Neural cell (in vitro differentiated cells): ENCODE results near the gene MAP7D1. TPM values are rescaled to one million over a fixed set of nuclear protein-coding genes. Genes with fewer than 3 reads are reported as not detected.

Experiments
- H2AFZ ChIP-seq: fragments of 200-600, 300-800 bp; sonication (generic), shearing (Covaris generic); 2 replicates; pipeline ENCODE4 v1.6.0; 2014; ENCODE audit warnings: low read depth, mild to moderate bottlenecking, antibody characterized with exemption, low read length, moderate library complexity
- H3F3A ChIP-seq: fragments of 200-600 bp; shearing (Covaris generic); 2 replicates; pipeline ENCODE4 v1.6.1; 2016; ENCODE audit warnings: mild to moderate bottlenecking, moderate library complexity, mixed read lengths, antibody characterized with exemption, low read length; ENCODE audit not compliant: insufficient read depth, poor library complexity, severe bottlenecking
- H3K27ac ChIP-seq: fragments of 200-600, 300-800 bp; sonication (generic), shearing (Covaris generic); 2 replicates; pipeline ENCODE4 v1.5.1; 2014; ENCODE audit warnings: mild to moderate bottlenecking, low read length, moderate library complexity
- H3K27me3 ChIP-seq: fragments of 300-800, 200-600 bp; sonication (generic), shearing (Covaris generic); 2 replicates; pipeline ENCODE4 v1.6.0; 2014; ENCODE audit warnings: mild to moderate bottlenecking, low read depth, low read length, moderate library complexity; ENCODE audit not compliant: insufficient read depth
- H3K36me3 ChIP-seq: fragments of 300-800, 200-600 bp; sonication (generic), shearing (Covaris generic); 2 replicates; pipeline ENCODE4 v1.5.1; 2014; ENCODE audit warnings: mild to moderate bottlenecking, antibody characterized with exemption, low read length, moderate library complexity; ENCODE audit not compliant: insufficient read depth
- H3K4me2 ChIP-seq: fragments of 300-800, 200-600 bp; sonication (generic), shearing (Covaris generic); 2 replicates; pipeline ENCODE4 v1.6.0; 2014; ENCODE audit warnings: mild to moderate bottlenecking, low read length
- H3K4me3 ChIP-seq: fragments of 300-800, 200-600 bp; sonication (generic), shearing (Covaris generic); 2 replicates; pipeline ENCODE4 v1.5.1; 2014; ENCODE audit warnings: mild to moderate bottlenecking, low read length, moderate library complexity
- H3K79me2 ChIP-seq: fragments of 200-600 bp; shearing (Covaris generic); replicated peaks from 2 replicates; pipeline ENCODE4 v1.6.0; 2014; ENCODE audit warnings: mild to moderate bottlenecking, low read length, moderate library complexity; ENCODE audit not compliant: insufficient read depth
- H3K9ac ChIP-seq: fragments of 300-800, 200-600 bp; sonication (generic), shearing (Covaris generic); 2 replicates; pipeline ENCODE4 v1.6.1; 2016; ENCODE audit warnings: mild to moderate bottlenecking, low read length, mixed read lengths
- H3K9me2 ChIP-seq: fragments of 200-600 bp; shearing (Covaris generic); 2 replicates; pipeline ENCODE4 v1.6.1; 2016; ENCODE audit warnings: mild to moderate bottlenecking, low read length, mixed read lengths; ENCODE audit not compliant: insufficient read depth
- H3K9me3 ChIP-seq: fragments of 200-600, 300-800 bp; sonication (generic), shearing (Covaris generic); 2 replicates; pipeline ENCODE4 v1.6.1; 2016; ENCODE audit warnings: mild to moderate bottlenecking, mixed run types, low read length, moderate library complexity, mixed read lengths
- H4K20me1 ChIP-seq: fragments of 200-600 bp; shearing (Covaris generic); 2 replicates; pipeline ENCODE4 v1.6.1; 2016; ENCODE audit warnings: mild to moderate bottlenecking, mixed run types; ENCODE audit not compliant: insufficient read depth
- EP300 ChIP-seq: fragments of 450-650 bp; conservative IDR thresholded peaks from 2 replicates; pipeline ENCODE4 v1.6.1; 2014; ENCODE audit warnings: antibody characterized with exemption, mild to moderate bottlenecking, moderate library complexity; ENCODE audit not compliant: poor library complexity, severe bottlenecking
- EZH2 ChIP-seq: fragments of 200-600, 300-800 bp; shearing (Covaris generic), sonication (generic); IDR thresholded peaks from 2 replicates; pipeline ENCODE4 v1.6.1; 2014; ENCODE audit warnings: antibody characterized with exemption, low read length, borderline replicate concordance, mild to moderate bottlenecking; ENCODE audit not compliant: insufficient read depth, poor library complexity, severe bottlenecking
- MXI1 ChIP-seq: fragments of 450-650 bp; conservative IDR thresholded peaks from 2 replicates; pipeline ENCODE4 v1.6.1; 2014; ENCODE audit warnings: antibody characterized with exemption, mild to moderate bottlenecking; ENCODE audit not compliant: poor library complexity, severe bottlenecking
- POLR2AphosphoS5 ChIP-seq: IDR thresholded peaks from 2 replicates; pipeline ENCODE4 v1.6.1; 2012
- RAD21 ChIP-seq: fragments of 450-650 bp; conservative IDR thresholded peaks from 2 replicates; pipeline ENCODE4 v1.6.1; 2014; ENCODE audit warnings: antibody characterized with exemption, mild to moderate bottlenecking, moderate library complexity
- SMC3 ChIP-seq: fragments of 450-650 bp; conservative IDR thresholded peaks from 2 replicates; pipeline ENCODE4 v1.6.1; 2014; ENCODE audit warnings: antibody characterized with exemption, mild to moderate bottlenecking, moderate library complexity; ENCODE audit not compliant: poor library complexity
- TAF1 ChIP-seq: IDR thresholded peaks from 2 replicates; pipeline ENCODE4 v1.6.1; 2012; ENCODE audit warnings: low read depth
- polyA plus RNA-seq: library from polyadenylated mRNA; depleted of rRNA; stranded (reverse); fragments of >200 nt; gene quantifications from 2 replicates; pipeline ENCODE4 v1.2.3, GENCODE V29; 2014
- TF ChIP-seq, protein P1 (sequence below): IDR thresholded peaks from 2 replicates; pipeline ENCODE4 v1.6.1; 2012; ENCODE audit warnings: borderline replicate concordance
- TF ChIP-seq, protein P2 (sequence below): fragments of 450-650 bp; IDR thresholded peaks from 2 replicates; pipeline ENCODE4 v1.5.1; 2014; ENCODE audit warnings: antibody characterized with exemption, mild to moderate bottlenecking, moderate library complexity; ENCODE audit not compliant: poor library complexity, severe bottlenecking

The MAP7D1 gene
- polyA plus RNA-seq, 1 donor from 2014 or later, result 142 TPM

DNA sequence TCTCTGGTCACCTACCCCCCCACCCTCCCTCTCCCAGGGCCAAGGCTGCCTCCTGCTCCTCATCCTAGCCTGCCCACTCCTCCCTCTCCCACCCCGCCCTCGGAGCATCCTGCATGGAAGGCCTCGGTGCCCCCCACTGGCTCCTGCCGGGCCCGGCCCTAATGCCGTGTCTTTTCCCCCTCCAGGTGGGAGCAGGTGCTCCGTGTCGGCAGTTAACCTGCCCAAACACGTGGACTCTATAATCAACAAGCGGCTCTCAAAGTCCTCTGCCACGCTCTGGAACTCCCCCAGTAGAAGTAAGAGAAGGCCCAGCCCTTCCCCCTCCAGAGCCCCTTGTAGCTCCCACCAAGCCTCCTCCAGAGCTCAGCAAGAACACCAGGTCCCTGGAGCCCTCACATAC, 18.8 kb downstream of the MAP7D1 start:
- Histone ChIP-seq H4K20me1 (peaks cover 8% of the 10 kb centered on the region), H3K36me3 (peaks cover 7% of the 10 kb centered on the region), H3K9ac (no peak overlapping the region), H3K4me2 (no peak overlapping the region), H3K27ac (no peak overlapping the region), H3K4me3 (peak overlapping the region; percentile 13), H3K9me3 (no peaks in the 10 kb centered on the region), H3K27me3 (no peaks in the 10 kb centered on the region), H2AFZ (no peak overlapping the region), H3F3A (no peaks in the 10 kb centered on the region), H3K79me2 (peaks cover 4% of the 10 kb centered on the region), H3K9me2 (no peaks in the 10 kb centered on the region)
- TF ChIP-seq EZH2 (no peak), MXI1 (no peak), SMC3 (no peak), EP300 (no peak), RAD21 (no peak)
- TF ChIP-seq, protein P1, sequence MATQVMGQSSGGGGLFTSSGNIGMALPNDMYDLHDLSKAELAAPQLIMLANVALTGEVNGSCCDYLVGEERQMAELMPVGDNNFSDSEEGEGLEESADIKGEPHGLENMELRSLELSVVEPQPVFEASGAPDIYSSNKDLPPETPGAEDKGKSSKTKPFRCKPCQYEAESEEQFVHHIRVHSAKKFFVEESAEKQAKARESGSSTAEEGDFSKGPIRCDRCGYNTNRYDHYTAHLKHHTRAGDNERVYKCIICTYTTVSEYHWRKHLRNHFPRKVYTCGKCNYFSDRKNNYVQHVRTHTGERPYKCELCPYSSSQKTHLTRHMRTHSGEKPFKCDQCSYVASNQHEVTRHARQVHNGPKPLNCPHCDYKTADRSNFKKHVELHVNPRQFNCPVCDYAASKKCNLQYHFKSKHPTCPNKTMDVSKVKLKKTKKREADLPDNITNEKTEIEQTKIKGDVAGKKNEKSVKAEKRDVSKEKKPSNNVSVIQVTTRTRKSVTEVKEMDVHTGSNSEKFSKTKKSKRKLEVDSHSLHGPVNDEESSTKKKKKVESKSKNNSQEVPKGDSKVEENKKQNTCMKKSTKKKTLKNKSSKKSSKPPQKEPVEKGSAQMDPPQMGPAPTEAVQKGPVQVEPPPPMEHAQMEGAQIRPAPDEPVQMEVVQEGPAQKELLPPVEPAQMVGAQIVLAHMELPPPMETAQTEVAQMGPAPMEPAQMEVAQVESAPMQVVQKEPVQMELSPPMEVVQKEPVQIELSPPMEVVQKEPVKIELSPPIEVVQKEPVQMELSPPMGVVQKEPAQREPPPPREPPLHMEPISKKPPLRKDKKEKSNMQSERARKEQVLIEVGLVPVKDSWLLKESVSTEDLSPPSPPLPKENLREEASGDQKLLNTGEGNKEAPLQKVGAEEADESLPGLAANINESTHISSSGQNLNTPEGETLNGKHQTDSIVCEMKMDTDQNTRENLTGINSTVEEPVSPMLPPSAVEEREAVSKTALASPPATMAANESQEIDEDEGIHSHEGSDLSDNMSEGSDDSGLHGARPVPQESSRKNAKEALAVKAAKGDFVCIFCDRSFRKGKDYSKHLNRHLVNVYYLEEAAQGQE, result no peak
- TF ChIP-seq, protein P2, sequence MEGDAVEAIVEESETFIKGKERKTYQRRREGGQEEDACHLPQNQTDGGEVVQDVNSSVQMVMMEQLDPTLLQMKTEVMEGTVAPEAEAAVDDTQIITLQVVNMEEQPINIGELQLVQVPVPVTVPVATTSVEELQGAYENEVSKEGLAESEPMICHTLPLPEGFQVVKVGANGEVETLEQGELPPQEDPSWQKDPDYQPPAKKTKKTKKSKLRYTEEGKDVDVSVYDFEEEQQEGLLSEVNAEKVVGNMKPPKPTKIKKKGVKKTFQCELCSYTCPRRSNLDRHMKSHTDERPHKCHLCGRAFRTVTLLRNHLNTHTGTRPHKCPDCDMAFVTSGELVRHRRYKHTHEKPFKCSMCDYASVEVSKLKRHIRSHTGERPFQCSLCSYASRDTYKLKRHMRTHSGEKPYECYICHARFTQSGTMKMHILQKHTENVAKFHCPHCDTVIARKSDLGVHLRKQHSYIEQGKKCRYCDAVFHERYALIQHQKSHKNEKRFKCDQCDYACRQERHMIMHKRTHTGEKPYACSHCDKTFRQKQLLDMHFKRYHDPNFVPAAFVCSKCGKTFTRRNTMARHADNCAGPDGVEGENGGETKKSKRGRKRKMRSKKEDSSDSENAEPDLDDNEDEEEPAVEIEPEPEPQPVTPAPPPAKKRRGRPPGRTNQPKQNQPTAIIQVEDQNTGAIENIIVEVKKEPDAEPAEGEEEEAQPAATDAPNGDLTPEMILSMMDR, result no peak

DNA sequence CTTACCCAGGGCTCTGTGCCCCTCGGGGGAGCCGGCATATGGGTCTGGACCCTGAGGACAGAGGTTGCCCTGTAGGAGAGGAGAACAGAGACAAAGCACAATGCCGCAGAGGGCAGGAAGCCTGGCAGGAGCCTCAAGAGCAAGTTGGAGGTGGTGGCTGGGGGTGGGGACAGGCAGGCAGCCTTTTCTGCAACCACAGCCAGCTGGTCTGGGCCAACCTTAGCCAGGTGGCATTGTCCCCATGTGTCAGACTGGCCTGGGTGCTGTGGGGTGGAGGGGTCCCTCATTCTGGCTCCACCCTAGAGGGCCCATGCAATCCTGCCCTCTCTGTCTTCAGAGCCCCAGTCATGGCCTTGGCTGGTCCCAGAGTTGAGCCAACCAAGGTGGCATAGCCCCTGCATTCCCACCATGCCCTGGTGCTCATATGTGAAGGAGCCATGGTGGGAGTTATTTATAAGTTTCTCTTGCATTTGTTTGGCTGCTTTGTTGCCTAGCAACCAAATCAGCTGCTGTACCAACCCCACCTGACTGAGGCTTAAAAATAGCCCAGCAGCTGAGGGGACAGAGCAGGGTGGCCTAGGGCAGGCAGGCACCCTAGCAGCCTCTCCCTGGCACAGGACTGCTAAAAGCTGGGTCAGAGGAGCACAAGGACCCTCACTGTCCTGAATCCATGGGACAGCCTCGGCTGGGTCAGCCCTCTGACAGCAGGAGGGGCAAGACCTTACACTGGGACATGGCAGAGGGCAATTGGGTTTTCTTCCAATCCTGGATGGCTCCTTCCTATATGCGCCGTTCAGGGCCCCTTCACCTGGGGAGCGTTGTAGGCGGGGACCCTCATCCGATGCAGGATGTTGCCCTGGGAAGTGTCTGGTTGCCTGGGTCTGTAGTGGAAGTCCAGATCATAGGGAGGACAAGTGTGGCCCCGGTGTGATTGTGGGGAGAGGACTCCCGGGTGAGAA, 19.5 kb downstream of the MAP7D1 start:
- H2AFZ ChIP-seq, result no peak overlapping the region
- no peak overlapping the region for H3K4me2 ChIP-seq
- H3K9me3 ChIP-seq, result no peaks in the 10 kb centered on the region
- peaks cover 4% of the 10 kb centered on the region for H4K20me1 ChIP-seq
- H3F3A ChIP-seq, result no peaks in the 10 kb centered on the region
- peak overlapping the region; percentile 14 for H3K9ac ChIP-seq
- H3K27me3 ChIP-seq, result no peaks in the 10 kb centered on the region
- H3K27ac ChIP-seq, result no peak overlapping the region
- TF ChIP-seq EP300 (no peak), EZH2 (no peak), MXI1 (no peak), TAF1 (no peak), RAD21 (no peak), SMC3 (no peak), POLR2AphosphoS5 (no peak)
- TF ChIP-seq, protein P1, result no peak
- TF ChIP-seq, protein P2, result no peak
- no peaks in the 10 kb centered on the region for H3K9me2 ChIP-seq
- H3K36me3 ChIP-seq, result peaks cover 7% of the 10 kb centered on the region
- H3K4me3 ChIP-seq, result peak overlapping the region; percentile 13
- peaks cover 2% of the 10 kb centered on the region for H3K79me2 ChIP-seq
